22Rv1 (cell line): Measurements from ENCODE around the gene PLAAT2.
"Not testable (repeated sequence)": the region's sequence is repeated elsewhere in the genome, so short reads cannot be mapped to it uniquely, and the experiment has no call there.

Source experiments
- ZFX ChIP-seq: fragments of 450-650 bp; IDR thresholded peaks from 2 replicates; pipeline ENCODE4 v1.6.1; 2017; ENCODE audit warnings: antibody characterized with exemption, borderline replicate concordance
- TF ChIP-seq, protein P1 (sequence below): fragments of 450-650 bp; IDR thresholded peaks from 2 replicates; pipeline ENCODE4 v1.5.1; 2017; ENCODE audit warnings: mild to moderate bottlenecking

DNA sequence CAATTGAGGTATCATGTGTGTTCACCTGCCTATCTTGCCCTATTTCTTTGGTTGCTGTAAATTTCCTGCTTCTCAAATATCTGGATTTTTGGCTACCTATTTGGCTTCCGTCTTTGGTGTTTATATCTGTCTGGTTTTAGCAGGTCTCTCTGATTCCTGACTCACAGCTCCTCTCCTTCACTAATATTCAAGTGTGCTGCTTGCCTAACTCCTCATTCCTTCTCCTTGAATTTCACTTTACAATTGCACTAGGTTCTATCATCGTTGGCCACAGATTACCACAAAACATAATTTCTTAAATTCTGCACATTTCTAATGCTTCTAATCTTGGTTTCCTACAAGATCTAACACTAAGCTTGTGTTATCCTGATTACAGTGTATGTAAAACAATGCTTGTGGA lies 20.7 kb downstream of the PLAAT2 start:
- TF ChIP-seq, protein P1, sequence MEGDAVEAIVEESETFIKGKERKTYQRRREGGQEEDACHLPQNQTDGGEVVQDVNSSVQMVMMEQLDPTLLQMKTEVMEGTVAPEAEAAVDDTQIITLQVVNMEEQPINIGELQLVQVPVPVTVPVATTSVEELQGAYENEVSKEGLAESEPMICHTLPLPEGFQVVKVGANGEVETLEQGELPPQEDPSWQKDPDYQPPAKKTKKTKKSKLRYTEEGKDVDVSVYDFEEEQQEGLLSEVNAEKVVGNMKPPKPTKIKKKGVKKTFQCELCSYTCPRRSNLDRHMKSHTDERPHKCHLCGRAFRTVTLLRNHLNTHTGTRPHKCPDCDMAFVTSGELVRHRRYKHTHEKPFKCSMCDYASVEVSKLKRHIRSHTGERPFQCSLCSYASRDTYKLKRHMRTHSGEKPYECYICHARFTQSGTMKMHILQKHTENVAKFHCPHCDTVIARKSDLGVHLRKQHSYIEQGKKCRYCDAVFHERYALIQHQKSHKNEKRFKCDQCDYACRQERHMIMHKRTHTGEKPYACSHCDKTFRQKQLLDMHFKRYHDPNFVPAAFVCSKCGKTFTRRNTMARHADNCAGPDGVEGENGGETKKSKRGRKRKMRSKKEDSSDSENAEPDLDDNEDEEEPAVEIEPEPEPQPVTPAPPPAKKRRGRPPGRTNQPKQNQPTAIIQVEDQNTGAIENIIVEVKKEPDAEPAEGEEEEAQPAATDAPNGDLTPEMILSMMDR = not testable (repeated sequence)
- not testable (repeated sequence) for TF ChIP-seq ZFX
